SK-N-SH (cell line): ENCODE results near the gene SPOCK1. TPM values are rescaled to one million over a fixed set of nuclear protein-coding genes. Genes with fewer than 3 reads are reported as not detected.

Source experiments
- CTCF ChIA-PET: fragments of 300-600, 350-600 bp; formaldehyde crosslinking; extraction: SDS; loops from one replicate; lab custom pipeline; 2021; lab: Yijun Ruan, JAX
- POLR2A ChIA-PET: fragments of 350-600 bp; sonication (Branson Sonifier 250); formaldehyde crosslinking; extraction: SDS; loops from one replicate; lab custom pipeline; 2020; ENCODE audit warnings: antibody characterized with exemption, inconsistent platforms; lab: Yijun Ruan, JAX
- DNase-seq: peaks from one replicate; pipeline ENCODE4 v3.0.0; 2012
- H2AFZ ChIP-seq: fragments of 200-600 bp; sonication (generic); 2 replicates; pipeline ENCODE4 v1.8.1; 2016; ENCODE audit warnings: antibody characterized with exemption, mild to moderate bottlenecking, low read depth
- H3F3A ChIP-seq: fragments of 200-600 bp; sonication (generic); replicated peaks from 2 replicates; pipeline ENCODE3; 2016; ENCODE audit warnings: antibody characterized with exemption, mild to moderate bottlenecking; ENCODE audit not compliant: insufficient read depth
- H3K27ac ChIP-seq, 2 experiments: fragments of 200-500 bp in 1 of 2; fragments of 200-600 bp in 1 of 2; sonication (Bioruptor generic) in 1 of 2; sonication (generic), shearing (Covaris generic) in 1 of 2; 2 replicates each; pipeline versions ENCODE4 v1.5.1 to v1.6.1; 2014 to 2016; ENCODE audit warnings: low read depth in 2 of 2, inconsistent platforms in 1 of 2, low read length in 1 of 2, mild to moderate bottlenecking in 1 of 2, mixed read lengths in 1 of 2
- H3K27me3 ChIP-seq: fragments of 200-600 bp; sonication (generic), shearing (Covaris generic); 2 replicates; pipeline ENCODE4 v1.6.1; 2016; ENCODE audit warnings: mixed run types; ENCODE audit not compliant: insufficient read depth
- H3K36me3 ChIP-seq, 2 experiments: fragments of 200-500 bp in 1 of 2; fragments of 200-600 bp in 1 of 2; sonication (Bioruptor generic) in 1 of 2; sonication (generic) in 1 of 2; replicated peaks in 1 of 2; 2 replicates each; pipeline versions ENCODE3 to v1.5.1; 2014 to 2016; ENCODE audit warnings: low read length in 1 of 2, mild to moderate bottlenecking in 1 of 2; ENCODE audit not compliant: insufficient read depth in 2 of 2, control insufficient read depth in 1 of 2
- H3K4me1 ChIP-seq, 2 experiments: fragments of 200-500 bp in 1 of 2; fragments of 200-600 bp in 1 of 2; sonication (Bioruptor generic) in 1 of 2; sonication (generic), shearing (Covaris generic) in 1 of 2; 2 replicates each; pipeline versions ENCODE4 v1.5.1 to v1.6.1; 2014 to 2016; ENCODE audit warnings: low read depth in 1 of 2, low read length in 1 of 2, mixed run types in 1 of 2; ENCODE audit not compliant: insufficient read depth in 2 of 2, control insufficient read depth in 1 of 2
- H3K4me2 ChIP-seq: fragments of 200-600 bp; sonication (generic), shearing (Covaris generic); 2 replicates; pipeline ENCODE4 v1.6.1; 2017; ENCODE audit warnings: mixed run types
- H3K4me3 ChIP-seq, 2 experiments: fragments of 200-500 bp in 1 of 2; fragments of 200-600 bp in 1 of 2; sonication (Bioruptor generic) in 1 of 2; sonication (generic), shearing (Covaris generic) in 1 of 2; 2 replicates each; pipeline versions ENCODE4 v1.5.1 to v1.8.1; 2014 to 2016; ENCODE audit warnings: low read depth in 2 of 2, inconsistent platforms in 1 of 2, low read length in 1 of 2, mild to moderate bottlenecking in 1 of 2, mixed read lengths in 1 of 2, moderate library complexity in 1 of 2
- H3K79me2 ChIP-seq: fragments of 200-600 bp; sonication (generic); 2 replicates; pipeline ENCODE4 v1.8.1; 2017; ENCODE audit warnings: mild to moderate bottlenecking; ENCODE audit not compliant: insufficient read depth
- H3K9ac ChIP-seq: fragments of 200-600 bp; sonication (generic); 2 replicates; pipeline ENCODE4 v1.6.1; 2017; ENCODE audit warnings: mixed run types
- H3K9me2 ChIP-seq: fragments of 200-600 bp; sonication (generic); 2 replicates; pipeline ENCODE4 v1.6.1; 2017; ENCODE audit warnings: mixed run types
- H3K9me3 ChIP-seq: fragments of 200-600 bp; sonication (generic); 2 replicates; pipeline ENCODE4 v1.6.1; 2017; ENCODE audit warnings: mixed run types, mild to moderate bottlenecking, moderate library complexity
- H4K20me1 ChIP-seq: fragments of 200-600 bp; sonication (generic); 2 replicates; pipeline ENCODE4 v1.6.1; 2017; ENCODE audit warnings: mild to moderate bottlenecking, mixed run types; ENCODE audit not compliant: insufficient read depth
- CHD2 ChIP-seq: fragments of 150-350 bp; IDR thresholded peaks from 2 replicates; pipeline ENCODE4 v1.6.1; 2018; ENCODE audit warnings: low read length; ENCODE audit not compliant: partially characterized antibody
- EZH2phosphoT487 ChIP-seq: fragments of 200-600 bp; sonication (generic); IDR thresholded peaks from 2 replicates; pipeline ENCODE4 v1.6.1; 2017; ENCODE audit warnings: low read depth, mixed run types, mild to moderate bottlenecking, antibody characterized with exemption, moderate library complexity, borderline replicate concordance
- FOXJ3 ChIP-seq: sonication (generic); formaldehyde crosslinking; IDR thresholded peaks from 2 replicates; pipeline ENCODE4 v1.5.1; 2020; ENCODE audit warnings: mild to moderate bottlenecking, missing genetic modification reagents
- GABPA ChIP-seq: IDR thresholded peaks from 2 replicates; pipeline ENCODE4 v1.4.0; 2012; ENCODE audit warnings: low read depth, mild to moderate bottlenecking
- MEF2A ChIP-seq: IDR thresholded peaks from 2 replicates; pipeline ENCODE4 v1.4.0; 2012; ENCODE audit warnings: low read depth, borderline replicate concordance
- REST ChIP-seq: IDR thresholded peaks from 2 replicates; pipeline ENCODE4 v1.6.1; 2012; ENCODE audit warnings: mild to moderate bottlenecking, low read depth, low read length, moderate library complexity
- SMC3 ChIP-seq: IDR thresholded peaks from 2 replicates; pipeline ENCODE4 v1.6.1; 2012; ENCODE audit warnings: low read depth, low read length, improper control_type of control experiment
- WGBS: methylation state at CpG from one replicate; pipeline ENCODE4 v1.1.6; 2017; ENCODE audit warnings: low lambda C conversion rate; 5-methylcytosine and 5-hydroxymethylcytosine counted together
- polyA plus RNA-seq, 3 experiments: library from polyadenylated mRNA; depleted of rRNA; stranded (reverse); fragments of >200 nt; gene quantifications; 2 replicates each; pipeline ENCODE4 v1.2.3, GENCODE V29; 2012
- TF ChIP-seq, protein P1 (sequence below): fragments of 200-600 bp; sonication (generic); IDR thresholded peaks from 2 replicates; pipeline ENCODE4 v1.6.1; 2017; ENCODE audit warnings: antibody characterized with exemption, mild to moderate bottlenecking, moderate library complexity

SPOCK1 gene
- polyA plus RNA-seq, 1 of the 3 experiments (the other 2 are of a cell fraction): 11.3 TPM

DNA sequence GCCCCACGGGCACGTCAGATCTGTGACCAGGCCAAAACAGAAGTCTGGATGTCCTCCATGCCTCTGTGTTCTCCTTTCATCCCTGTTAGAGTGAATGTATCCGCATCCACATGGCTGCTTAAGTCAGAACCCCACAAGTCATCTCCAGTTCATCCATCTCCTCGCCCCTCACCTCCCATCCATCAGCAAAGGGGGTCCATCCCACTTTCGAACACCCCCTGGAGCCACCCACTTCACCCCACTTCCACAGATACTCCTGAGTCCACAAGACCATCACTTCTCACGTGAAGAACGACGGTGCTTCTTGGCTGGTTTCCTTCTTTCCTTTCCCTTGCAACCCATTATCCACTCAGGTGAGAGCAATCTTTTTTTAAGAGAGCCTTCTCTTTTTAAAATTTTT, 3.5 kb upstream of the SPOCK1 start:
- Histone ChIP-seq H3K36me3 (no peaks in the 10 kb centered on the region), H3K27me3 (no peaks in the 10 kb centered on the region), H2AFZ (no peak overlapping the region), H3K9ac (no peak overlapping the region), H3K4me1 (peaks cover 0 to under 1% of the 10 kb centered on the region in 2 experiments; a peak in 1 of 4 replicates), H3F3A (no peaks in the 10 kb centered on the region), H3K9me3 (no peaks in the 10 kb centered on the region), H3K4me2 (no peak overlapping the region), H3K9me2 (no peaks in the 10 kb centered on the region), H3K4me3 (no peak overlapping the region), H3K27ac (no peak overlapping the region), H4K20me1 (no peaks in the 10 kb centered on the region), H3K79me2 (peaks cover 13% of the 10 kb centered on the region)
- WGBS: 50% methylated on average over 8 of the region's 8 CpGs
- ChIA-PET CTCF (interaction anchor here (1.0 to 2.6 kb wide), 2 partner anchors 19 to 182 kb away, joined by 3 to 14 read pairs; no protein-coding TSS in a partner anchor), POLR2A (no interaction called here)
- DNase-seq: no peak
- no peak for TF ChIP-seq SMC3
- no peak for TF ChIP-seq GABPA
- TF ChIP-seq CHD2: no peak
- no peak for TF ChIP-seq MEF2A
- TF ChIP-seq FOXJ3 (CRISPR knock-in tag): no peak
- TF ChIP-seq EZH2phosphoT487: no peak

- no peaks in the 10 kb centered on the region for H3K27me3 ChIP-seq
- H2AFZ ChIP-seq: no peak overlapping the region
- 54% methylated on average over 3 of the region's 3 CpGs for WGBS
- no peaks in the 10 kb centered on the region for H4K20me1 ChIP-seq
- H3K4me3 ChIP-seq: no peak overlapping the region
- H3K4me1 ChIP-seq: peaks cover 0 to 6% of the 10 kb centered on the region in 2 experiments; a peak in 1 of 4 replicates
- H3K9ac ChIP-seq: no peak overlapping the region
- H3K9me2 ChIP-seq: no peaks in the 10 kb centered on the region
- H3K9me3 ChIP-seq: no peaks in the 10 kb centered on the region
- TF ChIP-seq, protein P1, sequence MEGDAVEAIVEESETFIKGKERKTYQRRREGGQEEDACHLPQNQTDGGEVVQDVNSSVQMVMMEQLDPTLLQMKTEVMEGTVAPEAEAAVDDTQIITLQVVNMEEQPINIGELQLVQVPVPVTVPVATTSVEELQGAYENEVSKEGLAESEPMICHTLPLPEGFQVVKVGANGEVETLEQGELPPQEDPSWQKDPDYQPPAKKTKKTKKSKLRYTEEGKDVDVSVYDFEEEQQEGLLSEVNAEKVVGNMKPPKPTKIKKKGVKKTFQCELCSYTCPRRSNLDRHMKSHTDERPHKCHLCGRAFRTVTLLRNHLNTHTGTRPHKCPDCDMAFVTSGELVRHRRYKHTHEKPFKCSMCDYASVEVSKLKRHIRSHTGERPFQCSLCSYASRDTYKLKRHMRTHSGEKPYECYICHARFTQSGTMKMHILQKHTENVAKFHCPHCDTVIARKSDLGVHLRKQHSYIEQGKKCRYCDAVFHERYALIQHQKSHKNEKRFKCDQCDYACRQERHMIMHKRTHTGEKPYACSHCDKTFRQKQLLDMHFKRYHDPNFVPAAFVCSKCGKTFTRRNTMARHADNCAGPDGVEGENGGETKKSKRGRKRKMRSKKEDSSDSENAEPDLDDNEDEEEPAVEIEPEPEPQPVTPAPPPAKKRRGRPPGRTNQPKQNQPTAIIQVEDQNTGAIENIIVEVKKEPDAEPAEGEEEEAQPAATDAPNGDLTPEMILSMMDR: no peak
- TF ChIP-seq REST: no peak
- H3K79me2 ChIP-seq: peaks cover 20% of the 10 kb centered on the region
- no peak overlapping the region for H3K27ac ChIP-seq
- no peaks in the 10 kb centered on the region for H3F3A ChIP-seq
- ChIA-PET POLR2A (no interaction called here), CTCF (interaction anchor here (1.0 to 2.6 kb wide), 3 partner anchors 19 to 181 kb away, joined by 3 to 14 read pairs (median 3); no protein-coding TSS in a partner anchor)
- no peaks in the 10 kb centered on the region for H3K36me3 ChIP-seq
- no peak overlapping the region for H3K4me2 ChIP-seq
- no peak for DNase-seq
Observed at GRCh38 chr5:137501846-137502406, 2.8 kb upstream of the SPOCK1 start.
